ENCODE data around the gene TOGARAM1. TPM values are rescaled to one million over a fixed set of nuclear protein-coding genes. Genes with fewer than 3 reads are reported as not detected.
A peak's percentile ranks its signal among the peaks of the same experiment; 100 is the strongest.

Gene TOGARAM1
- total RNA-seq, 1 experiment from 2014 or later, result 7.7 TPM

DNA sequence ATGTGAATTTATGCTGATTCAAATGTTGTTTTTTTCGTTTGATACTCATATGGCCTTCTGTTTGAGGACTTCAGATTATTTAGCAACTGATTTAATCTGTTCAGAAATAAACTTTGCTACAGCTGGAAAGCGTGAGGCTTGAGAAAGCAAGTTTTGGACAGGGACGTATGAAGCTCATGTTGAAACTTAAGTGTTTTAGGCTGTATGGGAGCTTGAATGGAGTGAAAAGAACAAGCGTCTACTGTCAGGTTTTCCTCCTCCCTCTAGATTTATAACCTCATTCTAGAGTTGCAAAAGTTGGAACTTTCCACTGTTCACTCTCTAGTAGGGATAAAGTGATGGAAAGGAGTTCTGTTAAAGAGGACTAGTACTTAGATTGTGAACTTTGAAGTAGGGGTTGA is 123.0 kb downstream of the TOGARAM1 start:
- DNase-seq (ENCODE audit: low spot score), result no peak

DNA sequence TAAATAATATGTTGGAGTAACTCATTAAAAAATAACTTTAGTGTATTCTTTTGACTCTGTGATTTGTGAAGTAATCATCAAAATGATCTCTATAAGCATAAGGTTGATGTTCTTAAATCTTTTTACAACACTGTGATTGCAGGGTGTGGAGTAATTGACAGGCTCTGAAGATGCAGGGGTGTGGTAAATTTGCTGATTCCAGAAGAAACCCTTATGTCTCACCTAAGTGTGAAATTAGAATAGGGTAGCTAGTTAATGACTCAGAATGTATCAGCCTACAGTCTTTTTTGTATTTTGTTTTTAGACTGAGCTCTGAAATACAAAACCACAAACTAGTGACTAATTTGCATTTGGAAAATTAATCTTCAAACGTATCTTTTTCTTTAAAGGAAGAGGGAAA is 127.8 kb downstream of the TOGARAM1 start:
- peak; percentile 24 for DNase-seq (ENCODE audit: low spot score)

DNA sequence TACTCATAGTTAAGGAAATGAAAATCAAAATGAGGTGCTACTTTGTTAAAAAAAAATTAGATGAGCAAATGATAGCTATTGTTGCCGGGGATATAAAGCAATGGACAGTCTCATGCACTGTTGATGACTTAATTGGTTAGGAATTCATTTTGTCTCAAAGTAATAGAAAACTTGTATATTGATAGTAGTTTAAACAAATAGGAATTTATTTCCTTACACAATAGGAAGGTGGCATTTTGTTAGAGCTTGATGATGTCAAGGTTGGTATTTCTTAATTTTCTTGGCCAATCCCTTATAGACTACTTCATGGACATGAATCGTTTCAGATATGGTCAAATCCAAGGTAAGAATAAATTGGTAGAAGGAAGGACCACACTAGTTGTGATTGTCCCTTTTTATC is 129.7 kb downstream of the TOGARAM1 start:
- DNase-seq (ENCODE audit: low spot score), result no peak

DNA sequence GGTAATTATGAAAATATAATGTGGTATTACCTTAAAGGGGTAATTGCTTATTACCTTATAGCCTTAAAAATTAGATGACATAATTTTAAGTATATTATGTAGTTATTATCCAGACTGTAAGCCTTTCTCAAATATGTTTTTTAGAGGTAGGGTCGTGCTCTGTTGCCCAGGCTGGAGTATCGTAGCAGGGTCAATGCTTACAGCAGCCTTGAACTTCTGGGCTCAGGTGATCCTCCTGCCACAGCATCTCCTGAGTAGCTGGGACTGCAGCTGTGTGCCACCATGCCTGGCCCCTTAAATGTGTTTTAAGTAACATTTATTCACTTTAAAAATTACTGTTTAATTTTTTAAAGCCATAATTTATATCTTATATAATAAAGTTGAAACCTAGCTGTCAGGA is 132.3 kb downstream of the TOGARAM1 start:
- no peak for DNase-seq (ENCODE audit: low spot score)

DNA sequence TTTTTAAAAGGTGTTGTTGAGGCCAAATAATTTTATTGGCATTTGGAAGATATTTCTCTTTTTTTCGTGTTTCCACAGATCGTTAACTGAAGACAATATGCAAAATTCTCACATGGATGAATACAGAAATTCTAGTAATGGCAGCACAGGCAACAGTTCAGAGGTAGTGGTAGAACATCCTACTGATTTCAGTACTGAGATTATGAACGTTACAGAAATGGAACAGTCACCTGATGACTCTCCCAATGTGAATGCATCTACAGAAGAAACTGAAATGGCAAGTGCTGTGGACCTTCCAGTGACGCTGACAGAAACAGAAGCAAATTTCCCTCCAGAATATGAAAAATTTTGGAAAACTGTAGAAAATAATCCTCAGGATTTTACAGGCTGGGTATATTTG is 133.2 kb downstream of the TOGARAM1 start:
- DNase-seq (ENCODE audit: low spot score), result no peak

DNA sequence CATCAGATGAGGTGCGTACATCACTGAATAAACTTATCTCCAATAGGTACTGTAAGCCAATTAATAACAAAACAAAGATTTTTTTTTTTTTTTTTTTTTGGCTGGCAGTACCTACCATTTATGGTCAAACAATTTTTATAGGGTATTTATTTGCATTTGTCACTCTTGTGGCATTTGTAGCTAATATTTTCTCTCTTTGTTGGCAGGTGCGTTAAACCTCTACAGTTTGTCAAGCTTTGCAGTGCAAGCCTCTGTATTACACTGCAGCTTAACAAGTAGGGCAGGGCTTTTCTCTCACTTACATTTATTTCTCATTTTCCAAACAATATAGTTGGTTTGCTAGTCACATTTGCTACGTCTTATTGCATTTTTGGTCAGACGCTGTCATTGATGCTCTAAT is 134.2 kb downstream of the TOGARAM1 start:
- no peak for DNase-seq (ENCODE audit: low spot score)

DNA sequence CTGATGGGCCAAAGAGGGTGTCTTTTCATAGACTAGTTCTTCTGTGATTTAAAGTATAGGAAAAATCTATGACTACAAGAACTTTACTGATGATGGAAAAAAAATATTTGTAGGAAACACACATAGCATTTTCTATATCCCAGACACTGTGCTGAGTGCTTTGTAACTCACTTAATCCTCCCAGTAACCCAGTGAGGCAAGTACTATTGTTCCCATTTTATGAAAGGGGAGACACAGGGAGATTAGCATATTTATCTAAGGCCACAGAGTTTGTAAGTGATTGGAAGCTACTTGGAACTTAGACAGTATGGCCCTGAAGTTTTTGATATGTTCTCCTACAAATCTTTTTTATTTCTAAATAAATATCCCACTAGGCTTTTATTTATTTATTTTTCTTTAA is 141.8 kb downstream of the TOGARAM1 start:
- no peak for DNase-seq (ENCODE audit: low spot score)

DNA sequence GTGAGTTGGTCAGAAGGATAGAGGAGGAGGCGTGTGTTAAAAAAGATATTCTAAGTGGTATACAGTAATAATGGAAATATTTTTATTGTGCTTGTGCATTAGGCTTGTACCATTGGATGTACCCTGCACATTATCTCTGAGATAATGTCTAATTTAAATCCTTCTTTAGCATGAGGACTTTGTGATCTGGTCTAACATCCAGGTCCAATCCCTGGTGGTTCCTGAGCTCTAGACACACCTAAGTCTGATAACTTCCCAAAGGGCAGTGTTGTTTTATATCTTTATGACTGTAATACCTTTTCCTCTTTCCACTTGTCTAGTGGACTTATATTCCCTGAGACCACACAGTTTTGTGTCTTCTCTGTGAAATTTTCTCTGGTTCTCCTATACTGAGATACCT is 142.6 kb downstream of the TOGARAM1 start:
- DNase-seq (ENCODE audit: low spot score), result no peak

DNA sequence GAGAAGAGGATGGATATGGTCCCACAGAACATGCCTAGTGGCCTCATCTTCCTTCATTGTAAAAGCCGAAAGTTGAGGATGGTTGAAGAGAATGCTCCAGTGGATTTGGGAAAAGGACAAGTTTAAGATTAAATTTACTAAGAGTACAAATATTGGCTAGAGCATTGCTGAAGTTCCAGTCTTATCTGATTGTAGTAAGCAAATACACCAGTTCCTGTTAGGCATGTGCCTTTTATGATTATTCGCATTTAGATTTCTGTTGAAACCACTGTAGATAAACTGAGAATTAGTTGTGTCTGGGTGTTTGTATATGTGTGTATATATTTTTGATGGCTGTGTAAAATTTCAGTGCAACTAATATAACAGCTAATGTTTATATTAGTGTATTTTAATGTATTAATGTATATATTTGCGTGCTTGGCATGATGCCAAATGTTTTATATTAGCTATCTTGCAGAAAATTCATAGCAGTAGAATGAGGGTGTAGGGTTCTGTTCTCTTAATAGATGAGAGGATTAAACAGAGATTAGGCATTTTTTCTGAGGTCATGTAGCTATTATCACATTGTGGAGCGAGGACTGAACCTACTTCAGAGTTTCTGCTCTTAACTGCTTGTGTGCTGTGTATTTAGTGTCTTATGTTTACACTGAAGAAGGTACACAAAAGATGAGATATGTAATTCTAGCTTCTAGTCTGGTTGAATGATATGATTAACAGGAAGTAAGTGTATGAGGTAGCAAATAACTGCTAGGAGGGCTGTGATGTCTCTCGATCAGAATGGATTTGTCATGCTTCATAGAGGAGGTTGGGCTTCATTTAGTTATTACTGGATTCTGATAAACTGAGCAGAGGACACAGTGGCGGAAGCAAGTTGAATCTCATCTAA is 151.1 kb downstream of the TOGARAM1 start:
- no peak for DNase-seq (ENCODE audit: low spot score)

DNA sequence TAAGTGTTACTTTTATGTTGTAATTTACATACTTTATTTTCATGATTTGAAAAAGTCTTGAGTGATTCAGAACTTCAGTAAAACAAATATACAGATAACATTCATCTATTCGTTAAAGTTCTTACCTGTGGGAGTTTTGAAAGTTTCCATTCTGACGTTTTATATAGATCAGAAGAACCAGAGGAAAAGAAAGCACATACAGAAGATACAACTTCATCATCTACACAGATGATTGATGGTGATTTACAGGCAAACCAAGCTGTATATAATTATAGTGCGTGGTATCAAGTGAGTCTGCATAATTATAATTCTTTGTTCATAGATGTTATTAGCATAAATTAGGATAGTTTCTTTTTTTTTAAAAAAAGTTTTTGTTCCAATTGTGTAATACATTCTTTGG is 152.3 kb downstream of the TOGARAM1 start:
- no peak for DNase-seq (ENCODE audit: low spot score)

DNA sequence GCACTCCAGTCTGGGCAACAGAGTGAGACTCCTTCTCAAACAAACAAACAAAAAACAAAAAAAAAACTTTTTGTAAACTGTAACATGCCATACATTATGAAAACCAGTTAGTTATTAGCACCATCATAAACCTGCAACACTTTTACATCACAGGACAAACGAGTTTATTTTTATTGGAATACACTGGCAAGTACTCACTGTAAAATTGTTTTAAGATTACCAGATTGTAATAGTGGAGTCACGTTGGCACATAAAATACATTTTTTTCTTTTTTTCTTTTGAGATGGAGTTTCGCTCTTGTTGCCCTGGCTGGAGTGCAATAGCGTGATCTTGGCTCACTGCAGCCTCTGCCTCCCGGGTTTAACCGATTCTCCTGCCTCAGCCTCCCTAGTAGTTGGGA is 156.6 kb downstream of the TOGARAM1 start:
- DNase-seq (ENCODE audit: low spot score), result no peak

DNA sequence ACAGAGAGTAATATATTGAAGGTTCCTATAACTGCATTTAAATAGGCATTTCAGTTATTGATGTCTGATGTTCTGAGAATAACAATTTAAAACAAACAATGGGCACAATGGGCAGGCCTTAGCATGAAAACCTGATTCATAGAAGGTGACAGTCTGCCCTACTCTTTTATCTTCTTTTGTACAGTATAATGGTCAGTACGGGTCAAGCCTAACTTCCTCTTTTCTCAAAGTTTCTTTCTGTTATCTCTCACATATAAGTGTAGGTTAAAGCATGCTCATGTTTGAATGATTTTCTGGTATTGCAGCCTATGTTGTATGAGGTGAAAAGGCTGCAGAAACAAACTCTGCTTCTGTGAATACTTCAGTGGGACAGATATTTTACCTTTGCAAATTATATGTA is 158.1 kb downstream of the TOGARAM1 start:
- no peak for DNase-seq (ENCODE audit: low spot score)

DNA sequence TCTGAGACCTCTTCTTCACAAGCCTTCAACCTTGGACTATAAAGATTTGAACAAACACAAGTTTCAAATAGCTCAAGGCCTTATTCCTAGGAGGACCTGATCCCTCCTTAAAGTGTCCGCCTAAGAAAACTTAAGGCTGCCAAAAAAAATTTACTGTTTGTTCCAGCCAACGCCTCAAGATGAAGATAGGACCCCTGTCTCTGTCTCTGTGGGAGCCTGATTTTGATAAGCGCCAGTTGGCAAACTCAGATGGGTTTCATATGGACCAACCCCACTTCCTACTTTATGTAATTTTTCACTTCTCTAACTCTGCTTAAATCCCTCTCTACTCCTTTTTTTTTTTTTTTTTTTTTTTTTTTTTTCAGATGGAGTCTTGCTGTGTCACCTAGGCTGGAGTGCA is 161.3 kb downstream of the TOGARAM1 start:
- no peak for DNase-seq (ENCODE audit: low spot score)

Other genes with a start within 250 kb of the TOGARAM1 start
- 2.7 and 2.8 TPM in 2 replicates for gene KLHL28, start 243 bp upstream of the TOGARAM1 start, total RNA-seq (2014; rRNA removed; shearing (Covaris generic))
- 19.4 and 20.0 TPM in 2 replicates for gene PRPF39, start 121.9 kb downstream of the TOGARAM1 start, total RNA-seq (2014; rRNA removed; shearing (Covaris generic))
- gene FKBP3, start 172.3 kb downstream of the TOGARAM1 start, total RNA-seq (2014; rRNA removed; shearing (Covaris generic)), result 70.3 and 87.9 TPM in 2 replicates
- 4.3 and 8.4 TPM in 2 replicates for gene FANCM, start 173.7 kb downstream of the TOGARAM1 start, total RNA-seq (2014; rRNA removed; shearing (Covaris generic))